NB4 (cell line): ENCODE results near the gene CNNM2.

Source experiments
- DNase-seq: peaks from one replicate; pipeline ENCODE4 v3.0.0; 2010; ENCODE audit warnings: low read depth
- H3K4me3 ChIP-seq: one replicate; pipeline ENCODE4 v1.5.1; 2011; ENCODE audit warnings: mild to moderate bottlenecking, low read depth, low read length, moderate library complexity
- CTCF ChIP-seq: IDR thresholded peaks from one replicate; pipeline ENCODE4 v1.5.1; 2012; ENCODE audit warnings: low read depth, low read length
- MAX ChIP-seq: IDR thresholded peaks from 2 replicates; pipeline ENCODE4 v1.6.1; 2011; ENCODE audit warnings: low read depth, low read length
- MYC ChIP-seq: IDR thresholded peaks from 2 replicates; pipeline ENCODE4 v1.6.1; 2011; ENCODE audit warnings: low read depth, low read length
- POLR2A ChIP-seq: IDR thresholded peaks from 2 replicates; pipeline ENCODE4 v1.6.1; 2011; ENCODE audit warnings: mild to moderate bottlenecking; ENCODE audit not compliant: insufficient read length; ENCODE audit errors: extremely low read depth

Gene CNNM2

GRCh38 chr10:103110407-103110806 lies 192.3 kb downstream of the CNNM2 start:
- no peak for DNase-seq
- no peak overlapping the region for H3K4me3 ChIP-seq
- TF ChIP-seq CTCF = no peak
- no peak for TF ChIP-seq POLR2A
- TF ChIP-seq MAX = no peak

- TF ChIP-seq MYC = no peak; the same call in 1 of the 2 replicates
- TF ChIP-seq CTCF = no peak
- no peak for TF ChIP-seq POLR2A
- TF ChIP-seq MAX = no peak
- no peak overlapping the region for H3K4me3 ChIP-seq
- DNase-seq = peak; percentile 43
Observed at GRCh38 chr10:103111031-103111917, 193.2 kb downstream of the CNNM2 start.

- DNase-seq = no peak
- TF ChIP-seq POLR2A (no peak), MYC (no peak), CTCF (no peak), MAX (no peak)
- no peak overlapping the region for H3K4me3 ChIP-seq
Observed at GRCh38 chr10:103111918-103112877, 194.1 kb downstream of the CNNM2 start.

GRCh38 chr10:103114876-103115275 lies 196.8 kb downstream of the CNNM2 start:
- no peak for DNase-seq
- no peak overlapping the region for H3K4me3 ChIP-seq
- TF ChIP-seq POLR2A (no peak), CTCF (no peak), MAX (no peak), MYC (no peak)

- TF ChIP-seq CTCF (no peak), MAX (no peak), MYC (no peak), POLR2A (no peak)
- no peak overlapping the region for H3K4me3 ChIP-seq
- no peak for DNase-seq
Observed at GRCh38 chr10:103117247-103117646, 199.2 kb downstream of the CNNM2 start.
